ES-I3 (cell line): ENCODE data around the gene SZT2.

ENCODE experiments used
- H3K36me3 ChIP-seq: 2 replicates; pipeline ENCODE4 v1.6.1; 2013; ENCODE audit warnings: mild to moderate bottlenecking, low read length, control low read depth, moderate library complexity; ENCODE audit not compliant: insufficient read depth
- H3K4me1 ChIP-seq: 2 replicates; pipeline ENCODE4 v1.6.1; 2013; ENCODE audit warnings: mild to moderate bottlenecking, control low read depth, low read length; ENCODE audit not compliant: insufficient read depth
- H3K9ac ChIP-seq: 2 replicates; pipeline ENCODE4 v1.6.1; 2013; ENCODE audit warnings: low read depth, mild to moderate bottlenecking, low read length, moderate library complexity
- H3K9me3 ChIP-seq: 2 replicates; pipeline ENCODE4 v1.6.1; 2013; ENCODE audit warnings: mild to moderate bottlenecking, low read length, moderate library complexity; ENCODE audit not compliant: control insufficient read depth, insufficient read depth

The SZT2 gene

GRCh38 chr1:43432171-43432860, 42.6 kb downstream of the SZT2 start:
- Histone ChIP-seq H3K9me3 (no peaks in the 10 kb centered on the region), H3K9ac (no peak overlapping the region), H3K36me3 (peaks cover 27% of the 10 kb centered on the region), H3K4me1 (no peaks in the 10 kb centered on the region)

- Histone ChIP-seq H3K4me1 (no peaks in the 10 kb centered on the region), H3K36me3 (peaks cover 23% of the 10 kb centered on the region), H3K9me3 (no peaks in the 10 kb centered on the region)
These were observed 43.2 kb downstream of the SZT2 start for GRCh38 chr1:43432907-43433306.

GRCh38 chr1:43434256-43434655, 44.6 kb downstream of the SZT2 start:
- no peaks in the 10 kb centered on the region for H3K4me1 ChIP-seq
- H3K36me3 ChIP-seq, result peaks cover 21% of the 10 kb centered on the region
- H3K9ac ChIP-seq, result no peak overlapping the region
- H3K9me3 ChIP-seq, result no peaks in the 10 kb centered on the region

More at GRCh38 chr1:43432907-43433306, 43.2 kb downstream of the SZT2 start:
- H3K9ac ChIP-seq, result no peak overlapping the region

- Histone ChIP-seq H3K36me3 (peaks cover 23% of the 10 kb centered on the region), H3K9ac (no peak overlapping the region)
These were observed 45.7 kb downstream of the SZT2 start for GRCh38 chr1:43435146-43436145.

GRCh38 chr1:43436371-43436770, 46.7 kb downstream of the SZT2 start:
- Histone ChIP-seq H3K9me3 (no peaks in the 10 kb centered on the region), H3K4me1 (no peaks in the 10 kb centered on the region), H3K9ac (no peak overlapping the region), H3K36me3 (peaks cover 24% of the 10 kb centered on the region)

More at GRCh38 chr1:43435146-43436145, 45.7 kb downstream of the SZT2 start:
- no peaks in the 10 kb centered on the region for H3K9me3 ChIP-seq
- no peaks in the 10 kb centered on the region for H3K4me1 ChIP-seq

- H3K9ac ChIP-seq, result no peak overlapping the region
- H3K36me3 ChIP-seq, result peaks cover 24% of the 10 kb centered on the region
- H3K9me3 ChIP-seq, result no peaks in the 10 kb centered on the region
- no peaks in the 10 kb centered on the region for H3K4me1 ChIP-seq
These were observed 47.6 kb downstream of the SZT2 start for GRCh38 chr1:43437031-43437973.

- no peaks in the 10 kb centered on the region for H3K4me1 ChIP-seq
- H3K36me3 ChIP-seq, result peaks cover 22% of the 10 kb centered on the region
- H3K9ac ChIP-seq, result no peak overlapping the region
- no peaks in the 10 kb centered on the region for H3K9me3 ChIP-seq
These were observed 48.3 kb downstream of the SZT2 start for GRCh38 chr1:43438006-43438405.

- Histone ChIP-seq H3K9me3 (no peaks in the 10 kb centered on the region), H3K4me1 (no peaks in the 10 kb centered on the region), H3K9ac (no peak overlapping the region), H3K36me3 (peaks cover 19% of the 10 kb centered on the region)
These were observed 48.9 kb downstream of the SZT2 start for GRCh38 chr1:43438576-43438952.

GRCh38 chr1:43438953-43439581, 49.4 kb downstream of the SZT2 start:
- Histone ChIP-seq H3K9ac (no peak overlapping the region), H3K36me3 (peaks cover 15% of the 10 kb centered on the region), H3K9me3 (no peaks in the 10 kb centered on the region), H3K4me1 (no peaks in the 10 kb centered on the region)

- no peak overlapping the region for H3K9ac ChIP-seq
- H3K36me3 ChIP-seq, result peaks cover 18% of the 10 kb centered on the region
- H3K9me3 ChIP-seq, result no peaks in the 10 kb centered on the region
- no peaks in the 10 kb centered on the region for H3K4me1 ChIP-seq
These were observed 50.1 kb downstream of the SZT2 start for GRCh38 chr1:43439781-43440180.

- Histone ChIP-seq H3K9ac (no peak overlapping the region), H3K9me3 (no peaks in the 10 kb centered on the region), H3K4me1 (no peaks in the 10 kb centered on the region), H3K36me3 (peaks cover 16% of the 10 kb centered on the region)
These were observed 50.7 kb downstream of the SZT2 start for GRCh38 chr1:43440358-43440757.

GRCh38 chr1:43441166-43441893, 51.6 kb downstream of the SZT2 start:
- Histone ChIP-seq H3K36me3 (peaks cover 16% of the 10 kb centered on the region), H3K4me1 (no peaks in the 10 kb centered on the region), H3K9ac (no peak overlapping the region), H3K9me3 (no peaks in the 10 kb centered on the region)
